Fibroblast of the aortic adventitia (primary cell): ENCODE measurements around the gene SCLT1. TPM values are rescaled to one million over a fixed set of nuclear protein-coding genes. Genes with fewer than 3 reads are reported as not detected.

Experiments used
- DNase-seq: peaks from one replicate; pipeline ENCODE4 v3.0.0-alpha.2; 2010; ENCODE audit warnings: low read depth
- H3K4me3 ChIP-seq: 2 replicates; pipeline ENCODE4 v1.5.1; 2011; ENCODE audit warnings: low read depth, mild to moderate bottlenecking, control low read depth, low read length, moderate library complexity
- CTCF ChIP-seq: IDR thresholded peaks from 2 replicates; pipeline ENCODE4 v1.5.1; 2011; ENCODE audit warnings: mild to moderate bottlenecking, low read length, control low read depth, inconsistent platforms; ENCODE audit not compliant: insufficient read depth
- total RNA-seq: library from RNA; depleted of rRNA; stranded (reverse); fragments of >200 nt; gene quantifications from 2 replicates; pipeline ENCODE4 v1.2.3, GENCODE V29; 2012; ENCODE audit warnings: low replicate concordance

Gene SCLT1
- total RNA-seq, 1 donor: 16.0 TPM

- H3K4me3 ChIP-seq: no peak overlapping the region
- no peak for DNase-seq
- no peak for TF ChIP-seq CTCF
Observed at GRCh38 chr4:128913228-128913627, 180.1 kb downstream of the SCLT1 start.

- no peak for TF ChIP-seq CTCF
- no peak for DNase-seq
- H3K4me3 ChIP-seq: no peak overlapping the region
Observed at GRCh38 chr4:128908735-128909134, 184.6 kb downstream of the SCLT1 start.

GRCh38 chr4:128907981-128908380 lies 185.4 kb downstream of the SCLT1 start:
- no peak for DNase-seq
- no peak overlapping the region for H3K4me3 ChIP-seq
- no peak for TF ChIP-seq CTCF

- no peak overlapping the region for H3K4me3 ChIP-seq
- TF ChIP-seq CTCF: no peak
- DNase-seq: no peak
Observed at GRCh38 chr4:128906581-128906980, 186.8 kb downstream of the SCLT1 start.

GRCh38 chr4:128904821-128905220 lies 188.5 kb downstream of the SCLT1 start:
- no peak for DNase-seq
- H3K4me3 ChIP-seq: no peak overlapping the region
- TF ChIP-seq CTCF: no peak

GRCh38 chr4:128880662-128881061 lies 212.7 kb downstream of the SCLT1 start:
- no peak for TF ChIP-seq CTCF
- H3K4me3 ChIP-seq: no peak overlapping the region
- no peak for DNase-seq

GRCh38 chr4:128879971-128880370 lies 213.4 kb downstream of the SCLT1 start:
- DNase-seq: no peak
- TF ChIP-seq CTCF: no peak
- no peak overlapping the region for H3K4me3 ChIP-seq
